ENCODE data around the gene SLC6A4.

SLC6A4 gene

GRCh38 chr17:30246460-30246859 lies 11.0 kb upstream of the SLC6A4 start:
- H4K20me1 ChIP-seq (ENCODE audit: insufficient read depth, low read length), result no peaks in the 10 kb centered on the region
- H3K27ac ChIP-seq (ENCODE audit: low read length), result no peak overlapping the region
- H3K9me2 ChIP-seq (replicated peaks; ENCODE audit: insufficient read depth, low read length), result no peaks in the 10 kb centered on the region
- H3K4me1 ChIP-seq (ENCODE audit: low read length), result no peaks in the 10 kb centered on the region
- TF ChIP-seq EZH2phosphoT487 (IDR thresholded peaks at IDR 0.05; ENCODE audit: low read length), result no peak
- TF ChIP-seq CTCF (IDR thresholded peaks at IDR 0.05; ENCODE audit: low read length), result no peak
- no peak for TF ChIP-seq EZH2 (optimal IDR thresholded peaks at IDR 0.05; ENCODE audit: low read depth, low read length)
- no peak overlapping the region for H3K4me2 ChIP-seq (ENCODE audit: low read depth, low read length)
- H3K9ac ChIP-seq (ENCODE audit: low read length), result no peak overlapping the region
- H3K9me3 ChIP-seq (replicated peaks; ENCODE audit: insufficient read depth, low read length), result no peaks in the 10 kb centered on the region
- H3K36me3 ChIP-seq (replicated peaks; ENCODE audit: insufficient read depth, low read length), result peaks cover 4% of the 10 kb centered on the region
- DNase-seq, result no peak
- H3K4me3 ChIP-seq (ENCODE audit: low read length), result no peak overlapping the region
- no peaks in the 10 kb centered on the region for H3K27me3 ChIP-seq (replicated peaks; ENCODE audit: insufficient read depth, low read length)
- no peaks in the 10 kb centered on the region for H3F3A ChIP-seq (ENCODE audit: insufficient read depth, low read length)
- H2AFZ ChIP-seq (ENCODE audit: low read length), result no peak overlapping the region
- no peaks in the 10 kb centered on the region for H3K79me2 ChIP-seq (ENCODE audit: low read length)

- Histone ChIP-seq H3F3A (ENCODE audit: insufficient read depth, low read length) (no peaks in the 10 kb centered on the region), H3K27ac (ENCODE audit: low read length) (no peak overlapping the region), H3K36me3 (replicated peaks; ENCODE audit: insufficient read depth, low read length) (peaks cover 4% of the 10 kb centered on the region), H3K27me3 (replicated peaks; ENCODE audit: insufficient read depth, low read length) (no peaks in the 10 kb centered on the region), H3K9me2 (replicated peaks; ENCODE audit: insufficient read depth, low read length) (no peaks in the 10 kb centered on the region), H3K9ac (ENCODE audit: low read length) (no peak overlapping the region), H3K9me3 (replicated peaks; ENCODE audit: insufficient read depth, low read length) (no peaks in the 10 kb centered on the region), H4K20me1 (ENCODE audit: insufficient read depth, low read length) (no peaks in the 10 kb centered on the region), H3K4me2 (ENCODE audit: low read depth, low read length) (no peak overlapping the region), H2AFZ (ENCODE audit: low read length) (no peak overlapping the region), H3K4me1 (ENCODE audit: low read length) (no peaks in the 10 kb centered on the region), H3K4me3 (ENCODE audit: low read length) (no peak overlapping the region), H3K79me2 (ENCODE audit: low read length) (no peaks in the 10 kb centered on the region)
- no peak for DNase-seq
- no peak for TF ChIP-seq EZH2phosphoT487 (IDR thresholded peaks at IDR 0.05; ENCODE audit: low read length)
- TF ChIP-seq EZH2 (optimal IDR thresholded peaks at IDR 0.05; ENCODE audit: low read depth, low read length), result no peak
- TF ChIP-seq CTCF (IDR thresholded peaks at IDR 0.05; ENCODE audit: low read length), result no peak
Measured at GRCh38 chr17:30244853-30245385, 9.4 kb upstream of the SLC6A4 start.

GRCh38 chr17:30243568-30243967 lies 8.1 kb upstream of the SLC6A4 start:
- H3K36me3 ChIP-seq (replicated peaks; ENCODE audit: insufficient read depth, low read length), result peaks cover 4% of the 10 kb centered on the region
- no peaks in the 10 kb centered on the region for H3K9me3 ChIP-seq (replicated peaks; ENCODE audit: insufficient read depth, low read length)
- no peak overlapping the region for H3K4me2 ChIP-seq (ENCODE audit: low read depth, low read length)
- H3K4me1 ChIP-seq (ENCODE audit: low read length), result no peaks in the 10 kb centered on the region
- H3K9ac ChIP-seq (ENCODE audit: low read length), result no peak overlapping the region
- H3F3A ChIP-seq (ENCODE audit: insufficient read depth, low read length), result no peaks in the 10 kb centered on the region
- no peak overlapping the region for H3K4me3 ChIP-seq (ENCODE audit: low read length)
- H3K79me2 ChIP-seq (ENCODE audit: low read length), result no peaks in the 10 kb centered on the region
- DNase-seq, result no peak
- H3K27ac ChIP-seq (ENCODE audit: low read length), result no peak overlapping the region
- TF ChIP-seq EZH2 (optimal IDR thresholded peaks at IDR 0.05; ENCODE audit: low read depth, low read length), result no peak
- no peaks in the 10 kb centered on the region for H3K9me2 ChIP-seq (replicated peaks; ENCODE audit: insufficient read depth, low read length)
- no peaks in the 10 kb centered on the region for H3K27me3 ChIP-seq (replicated peaks; ENCODE audit: insufficient read depth, low read length)
- no peak overlapping the region for H2AFZ ChIP-seq (ENCODE audit: low read length)
- H4K20me1 ChIP-seq (ENCODE audit: insufficient read depth, low read length), result no peaks in the 10 kb centered on the region

GRCh38 chr17:30243002-30243401 lies 7.5 kb upstream of the SLC6A4 start:
- H3F3A ChIP-seq (ENCODE audit: insufficient read depth, low read length), result no peaks in the 10 kb centered on the region
- no peak for DNase-seq
- no peaks in the 10 kb centered on the region for H3K9me3 ChIP-seq (replicated peaks; ENCODE audit: insufficient read depth, low read length)
- no peak overlapping the region for H3K27ac ChIP-seq (ENCODE audit: low read length)
- no peak overlapping the region for H2AFZ ChIP-seq (ENCODE audit: low read length)
- peaks cover 4% of the 10 kb centered on the region; the same call in 1 of the 2 replicates for H3K36me3 ChIP-seq (replicated peaks; ENCODE audit: insufficient read depth, low read length)
- no peak overlapping the region for H3K9ac ChIP-seq (ENCODE audit: low read length)
- H4K20me1 ChIP-seq (ENCODE audit: insufficient read depth, low read length), result no peaks in the 10 kb centered on the region
- H3K79me2 ChIP-seq (ENCODE audit: low read length), result no peaks in the 10 kb centered on the region
- H3K9me2 ChIP-seq (replicated peaks; ENCODE audit: insufficient read depth, low read length), result no peaks in the 10 kb centered on the region
- no peak for TF ChIP-seq EZH2 (optimal IDR thresholded peaks at IDR 0.05; ENCODE audit: low read depth, low read length)
- no peak for TF ChIP-seq EZH2phosphoT487 (IDR thresholded peaks at IDR 0.05; ENCODE audit: low read length)
- no peak for TF ChIP-seq CTCF (IDR thresholded peaks at IDR 0.05; ENCODE audit: low read length)
- no peaks in the 10 kb centered on the region for H3K4me1 ChIP-seq (ENCODE audit: low read length)
- H3K4me3 ChIP-seq (ENCODE audit: low read length), result no peak overlapping the region
- H3K4me2 ChIP-seq (ENCODE audit: low read depth, low read length), result no peak overlapping the region
- H3K27me3 ChIP-seq (replicated peaks; ENCODE audit: insufficient read depth, low read length), result no peaks in the 10 kb centered on the region

All from MM.1S (cell line).